GM13976 (cell line): ENCODE results near the gene MAP4K2.

Experiments
- DNase-seq: peaks from one replicate; pipeline ENCODE4 v3.0.0; 2012; ENCODE audit warnings: low spot score
- in situ Hi-C: fragments of 300-500 bp; cut with MboI; formaldehyde crosslinking; loops from one replicate; pipeline ENCODE4 v1.12.0; 2022; ENCODE audit warnings: low sequenced_read_pairs, mixed read lengths, inconsistent platforms; ENCODE audit not compliant: unreplicated experiment
- TF ChIP-seq, protein P1 (sequence below): IDR thresholded peaks from 2 replicates; pipeline ENCODE4 v1.5.1; 2012; ENCODE audit warnings: borderline replicate concordance, mild to moderate bottlenecking; ENCODE audit not compliant: insufficient read depth; ENCODE audit errors: extremely low read depth, missing control alignments, control extremely low read depth

The MAP4K2 gene

DNA sequence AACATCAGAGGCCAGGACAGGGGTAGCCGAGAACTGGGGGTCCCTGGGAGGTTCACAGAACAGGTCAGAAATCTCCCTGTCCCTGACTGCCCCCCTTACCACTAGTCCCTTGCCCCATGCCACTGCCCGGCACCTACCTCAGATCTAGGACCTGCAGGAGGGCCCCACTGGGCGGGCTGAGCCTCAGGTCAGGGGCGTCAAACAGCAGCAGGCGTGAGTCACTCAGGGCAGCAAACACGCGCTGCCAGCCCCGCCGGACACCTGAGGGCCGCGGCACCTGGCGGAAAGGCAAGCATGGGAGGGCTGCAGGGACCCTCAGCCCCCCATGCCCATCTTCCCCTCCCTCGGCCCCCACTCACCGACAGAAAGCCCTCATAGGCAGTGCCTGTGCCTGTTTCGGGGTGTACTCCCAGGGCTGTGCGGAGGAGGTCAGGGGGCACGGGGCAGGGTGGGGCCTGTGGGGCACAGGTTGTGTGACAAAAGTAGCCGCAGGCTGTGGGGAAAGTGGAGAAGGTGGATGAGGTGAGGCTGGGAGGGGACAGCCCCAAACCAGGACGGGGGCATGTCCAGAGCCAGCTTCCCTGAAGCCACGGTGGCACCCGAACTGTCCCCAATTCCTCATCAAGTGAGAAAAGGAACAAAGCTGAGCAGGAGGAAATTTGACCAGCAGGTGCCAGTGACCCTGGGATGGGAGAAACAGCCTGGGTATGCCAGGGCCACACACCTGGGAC is 29.6 kb upstream of the MAP4K2 start:
- DNase-seq = no peak
- in situ Hi-C loops = no loop called here
- TF ChIP-seq, protein P1, sequence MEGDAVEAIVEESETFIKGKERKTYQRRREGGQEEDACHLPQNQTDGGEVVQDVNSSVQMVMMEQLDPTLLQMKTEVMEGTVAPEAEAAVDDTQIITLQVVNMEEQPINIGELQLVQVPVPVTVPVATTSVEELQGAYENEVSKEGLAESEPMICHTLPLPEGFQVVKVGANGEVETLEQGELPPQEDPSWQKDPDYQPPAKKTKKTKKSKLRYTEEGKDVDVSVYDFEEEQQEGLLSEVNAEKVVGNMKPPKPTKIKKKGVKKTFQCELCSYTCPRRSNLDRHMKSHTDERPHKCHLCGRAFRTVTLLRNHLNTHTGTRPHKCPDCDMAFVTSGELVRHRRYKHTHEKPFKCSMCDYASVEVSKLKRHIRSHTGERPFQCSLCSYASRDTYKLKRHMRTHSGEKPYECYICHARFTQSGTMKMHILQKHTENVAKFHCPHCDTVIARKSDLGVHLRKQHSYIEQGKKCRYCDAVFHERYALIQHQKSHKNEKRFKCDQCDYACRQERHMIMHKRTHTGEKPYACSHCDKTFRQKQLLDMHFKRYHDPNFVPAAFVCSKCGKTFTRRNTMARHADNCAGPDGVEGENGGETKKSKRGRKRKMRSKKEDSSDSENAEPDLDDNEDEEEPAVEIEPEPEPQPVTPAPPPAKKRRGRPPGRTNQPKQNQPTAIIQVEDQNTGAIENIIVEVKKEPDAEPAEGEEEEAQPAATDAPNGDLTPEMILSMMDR = no peak

GRCh38 chr11:64831411-64831891 is 28.4 kb upstream of the MAP4K2 start:
- DNase-seq = no peak
- TF ChIP-seq, protein P1 = no peak
- in situ Hi-C loops = no loop called here

GRCh38 chr11:64829536-64830251 is 26.7 kb upstream of the MAP4K2 start:
- TF ChIP-seq, protein P1 = no peak
- in situ Hi-C loops = no loop called here
- DNase-seq = no peak

- in situ Hi-C loops = no loop called here
- TF ChIP-seq, protein P1 = no peak
- no peak for DNase-seq
Observed at GRCh38 chr11:64827451-64827839, 24.4 kb upstream of the MAP4K2 start.

DNA sequence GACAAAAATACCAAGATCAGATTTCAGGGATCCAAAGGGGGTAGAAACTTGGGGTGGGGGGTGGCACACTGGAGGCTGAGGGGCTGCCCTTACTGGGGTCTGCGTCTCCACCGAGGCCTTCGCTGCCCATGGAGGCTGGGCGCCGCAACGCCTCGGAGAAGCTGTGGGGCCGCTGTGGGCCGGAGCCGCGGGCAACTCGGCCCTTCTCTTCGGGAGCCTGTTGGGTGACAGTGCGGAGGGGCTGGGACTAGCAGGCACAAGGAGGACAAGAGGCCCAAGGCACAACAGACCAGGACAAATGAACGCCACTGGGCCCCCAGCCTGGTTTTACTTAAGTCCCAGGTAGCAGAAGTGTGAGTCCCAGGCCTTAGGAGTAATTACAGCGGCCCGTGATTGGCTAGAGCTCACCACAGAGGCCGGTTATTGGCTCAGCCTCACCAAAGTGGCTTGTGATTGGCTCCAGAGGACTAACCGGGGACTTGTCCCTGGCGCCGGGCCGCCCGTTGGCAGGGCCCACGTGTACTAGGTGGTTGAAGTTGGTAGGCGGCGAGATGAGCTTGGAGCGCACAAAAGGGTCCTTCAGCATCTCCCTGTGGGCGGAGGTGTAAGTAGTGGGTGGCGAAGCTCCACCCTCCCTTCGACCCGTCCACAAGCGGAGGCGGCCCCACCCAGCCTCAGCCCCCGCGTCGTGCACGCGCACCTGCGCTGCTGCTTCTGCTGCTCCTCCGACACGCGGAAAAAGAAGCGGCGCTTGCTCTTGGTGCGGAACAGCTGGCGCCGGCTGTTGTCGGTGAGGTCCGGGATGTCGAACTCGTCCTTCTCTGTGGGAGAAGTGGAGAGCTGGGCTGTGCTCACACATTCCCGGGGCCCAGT is 23.8 kb upstream of the MAP4K2 start:
- DNase-seq = no peak
- TF ChIP-seq, protein P1 = no peak
- in situ Hi-C loops = no loop called here

- in situ Hi-C loops = no loop called here
- no peak for DNase-seq
- TF ChIP-seq, protein P1 = no peak
Observed at GRCh38 chr11:64826062-64826461, 23.0 kb upstream of the MAP4K2 start.
